ENCODE results near the gene MBD4. TPM values are rescaled to one million over a fixed set of nuclear protein-coding genes. Genes with fewer than 3 reads are reported as not detected.
A peak's percentile ranks its signal among the peaks of the same experiment; 100 is the strongest.

The MBD4 gene
- total RNA-seq, 1 donor from 2014 or later = 38.8 TPM

DNA sequence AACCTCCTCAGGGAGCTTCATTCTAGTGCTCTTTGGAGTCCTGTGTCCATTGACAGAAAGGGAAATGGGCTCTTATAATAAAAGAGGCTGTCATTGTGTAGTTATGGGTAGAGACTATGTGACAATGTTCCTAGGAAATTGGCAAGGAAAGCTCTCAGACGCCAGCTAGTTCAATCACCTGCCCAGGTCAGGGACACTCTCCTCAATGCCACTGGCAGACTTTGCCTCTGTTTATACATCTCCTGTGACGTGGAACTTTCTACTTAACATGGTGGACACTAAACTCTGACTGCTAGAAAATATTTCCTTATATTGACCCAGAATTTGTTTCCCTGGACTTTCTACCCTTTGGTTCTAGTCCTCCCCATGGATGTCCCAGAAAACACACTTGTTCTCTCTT is 14.1 kb downstream of the MBD4 start:
- TF ChIP-seq, protein P1, sequence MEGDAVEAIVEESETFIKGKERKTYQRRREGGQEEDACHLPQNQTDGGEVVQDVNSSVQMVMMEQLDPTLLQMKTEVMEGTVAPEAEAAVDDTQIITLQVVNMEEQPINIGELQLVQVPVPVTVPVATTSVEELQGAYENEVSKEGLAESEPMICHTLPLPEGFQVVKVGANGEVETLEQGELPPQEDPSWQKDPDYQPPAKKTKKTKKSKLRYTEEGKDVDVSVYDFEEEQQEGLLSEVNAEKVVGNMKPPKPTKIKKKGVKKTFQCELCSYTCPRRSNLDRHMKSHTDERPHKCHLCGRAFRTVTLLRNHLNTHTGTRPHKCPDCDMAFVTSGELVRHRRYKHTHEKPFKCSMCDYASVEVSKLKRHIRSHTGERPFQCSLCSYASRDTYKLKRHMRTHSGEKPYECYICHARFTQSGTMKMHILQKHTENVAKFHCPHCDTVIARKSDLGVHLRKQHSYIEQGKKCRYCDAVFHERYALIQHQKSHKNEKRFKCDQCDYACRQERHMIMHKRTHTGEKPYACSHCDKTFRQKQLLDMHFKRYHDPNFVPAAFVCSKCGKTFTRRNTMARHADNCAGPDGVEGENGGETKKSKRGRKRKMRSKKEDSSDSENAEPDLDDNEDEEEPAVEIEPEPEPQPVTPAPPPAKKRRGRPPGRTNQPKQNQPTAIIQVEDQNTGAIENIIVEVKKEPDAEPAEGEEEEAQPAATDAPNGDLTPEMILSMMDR (IDR thresholded peaks at IDR 0.05) = no peak
- H3K27me3 ChIP-seq (ENCODE audit: low read depth) = no peaks in the 10 kb centered on the region
- ATAC-seq = no peak
- no peak overlapping the region for H3K27ac ChIP-seq
- intact Hi-C loops (cut with DNase I) = no loop called here
- H3K36me3 ChIP-seq = peaks cover 12% of the 10 kb centered on the region
- H3K9me3 ChIP-seq = no peaks in the 10 kb centered on the region
- H3K4me3 ChIP-seq = no peak overlapping the region
- DNase-seq = no peak
- peaks cover 17% of the 10 kb centered on the region for H3K4me1 ChIP-seq

DNA sequence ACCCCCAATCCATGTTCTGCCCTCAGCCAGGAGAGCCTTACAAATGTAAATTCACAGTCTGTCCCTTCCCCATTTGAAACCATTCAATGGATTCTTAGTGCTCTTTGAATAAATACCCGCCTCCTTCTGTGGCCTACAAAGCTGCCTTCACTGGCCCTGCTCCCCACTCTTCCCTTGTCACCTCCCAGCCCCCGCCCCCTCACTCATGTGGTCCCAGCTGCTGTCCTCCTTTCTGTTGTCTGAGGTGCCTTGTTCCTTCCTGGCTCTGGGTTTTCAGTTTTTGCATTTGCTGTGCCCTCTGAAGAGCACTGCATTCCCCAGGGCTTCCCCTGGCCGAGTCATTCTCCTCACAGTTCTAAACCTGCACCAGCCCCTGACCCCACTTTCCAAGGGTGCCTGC is 14.5 kb downstream of the MBD4 start:
- no peak for ATAC-seq
- H3K9me3 ChIP-seq = no peaks in the 10 kb centered on the region
- H3K27me3 ChIP-seq (ENCODE audit: low read depth) = no peaks in the 10 kb centered on the region
- TF ChIP-seq, protein P1 (IDR thresholded peaks at IDR 0.05) = no peak
- H3K4me1 ChIP-seq = peaks cover 17% of the 10 kb centered on the region
- H3K27ac ChIP-seq = no peak overlapping the region
- DNase-seq = no peak
- H3K4me3 ChIP-seq = no peak overlapping the region
- intact Hi-C loops (cut with DNase I) = no loop called here
- H3K36me3 ChIP-seq = peaks cover 8% of the 10 kb centered on the region

DNA sequence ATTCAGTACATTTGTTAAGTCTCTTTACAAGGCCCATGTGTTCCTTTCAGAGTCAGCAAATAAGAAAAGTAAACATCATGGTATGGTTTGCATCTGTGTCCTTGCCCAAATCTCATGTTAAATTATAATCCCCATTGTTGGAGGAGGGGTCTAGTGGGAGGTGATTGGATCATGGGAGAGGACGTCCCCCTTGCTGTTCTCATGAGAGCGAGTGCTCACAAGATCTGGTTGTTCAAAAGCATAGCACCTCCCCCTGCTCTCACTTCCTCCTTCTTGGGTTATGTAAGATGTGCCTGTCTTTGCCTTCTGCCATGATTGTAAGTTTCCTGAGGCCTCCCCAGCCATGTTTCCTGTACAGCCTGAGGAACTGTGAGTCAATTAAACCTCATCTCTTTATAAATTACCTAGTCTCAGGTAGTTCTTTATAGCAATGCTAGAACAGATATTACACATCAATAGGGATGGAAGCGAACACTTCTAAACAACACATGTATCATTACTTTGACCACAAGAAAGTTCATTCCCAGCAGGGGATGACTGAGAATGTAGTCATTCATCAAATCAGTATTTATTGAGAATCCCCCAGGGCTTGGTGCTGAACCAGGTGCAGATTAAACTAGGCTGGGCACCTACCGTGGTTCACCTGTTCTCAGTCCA is 15.4 kb downstream of the MBD4 start:
- TF ChIP-seq, protein P1 (IDR thresholded peaks at IDR 0.05) = no peak
- H3K4me1 ChIP-seq = peaks cover 17% of the 10 kb centered on the region
- no peak overlapping the region for H3K4me3 ChIP-seq
- intact Hi-C loops (cut with DNase I) = no loop called here
- H3K9me3 ChIP-seq = no peaks in the 10 kb centered on the region
- H3K36me3 ChIP-seq = no peaks in the 10 kb centered on the region
- H3K27ac ChIP-seq = no peak overlapping the region
- peak; percentile 34 to 51 for ATAC-seq
- no peak for DNase-seq
- no peaks in the 10 kb centered on the region for H3K27me3 ChIP-seq (ENCODE audit: low read depth)

DNA sequence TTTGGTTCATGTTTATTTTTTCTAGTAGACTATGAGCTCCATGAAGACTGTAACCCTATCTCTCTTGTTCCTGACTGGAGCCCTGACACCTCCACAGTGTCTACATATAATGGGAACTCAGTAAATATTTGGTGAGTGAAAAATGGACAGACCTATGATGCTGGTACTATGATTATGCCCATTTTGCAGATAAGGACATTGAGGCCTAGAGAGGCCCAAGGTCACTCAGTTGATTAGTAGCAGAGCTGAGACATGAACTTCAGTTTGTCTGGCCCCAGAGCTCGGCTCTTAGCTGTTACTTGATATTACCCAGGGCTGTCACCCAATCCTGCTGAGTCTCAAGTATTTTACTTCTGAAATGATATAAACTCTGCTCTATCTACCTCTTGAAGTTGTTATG is 16.9 kb downstream of the MBD4 start:
- H3K4me3 ChIP-seq = no peak overlapping the region
- no peak overlapping the region for H3K27ac ChIP-seq
- intact Hi-C loops (cut with DNase I) = no loop called here
- DNase-seq (no peak), ATAC-seq (no peak)
- H3K4me1 ChIP-seq = peaks cover 13% of the 10 kb centered on the region
- H3K27me3 ChIP-seq (ENCODE audit: low read depth) = no peaks in the 10 kb centered on the region
- H3K9me3 ChIP-seq = no peaks in the 10 kb centered on the region
- H3K36me3 ChIP-seq = no peaks in the 10 kb centered on the region
- TF ChIP-seq, protein P1 (IDR thresholded peaks at IDR 0.05) = no peak

DNA sequence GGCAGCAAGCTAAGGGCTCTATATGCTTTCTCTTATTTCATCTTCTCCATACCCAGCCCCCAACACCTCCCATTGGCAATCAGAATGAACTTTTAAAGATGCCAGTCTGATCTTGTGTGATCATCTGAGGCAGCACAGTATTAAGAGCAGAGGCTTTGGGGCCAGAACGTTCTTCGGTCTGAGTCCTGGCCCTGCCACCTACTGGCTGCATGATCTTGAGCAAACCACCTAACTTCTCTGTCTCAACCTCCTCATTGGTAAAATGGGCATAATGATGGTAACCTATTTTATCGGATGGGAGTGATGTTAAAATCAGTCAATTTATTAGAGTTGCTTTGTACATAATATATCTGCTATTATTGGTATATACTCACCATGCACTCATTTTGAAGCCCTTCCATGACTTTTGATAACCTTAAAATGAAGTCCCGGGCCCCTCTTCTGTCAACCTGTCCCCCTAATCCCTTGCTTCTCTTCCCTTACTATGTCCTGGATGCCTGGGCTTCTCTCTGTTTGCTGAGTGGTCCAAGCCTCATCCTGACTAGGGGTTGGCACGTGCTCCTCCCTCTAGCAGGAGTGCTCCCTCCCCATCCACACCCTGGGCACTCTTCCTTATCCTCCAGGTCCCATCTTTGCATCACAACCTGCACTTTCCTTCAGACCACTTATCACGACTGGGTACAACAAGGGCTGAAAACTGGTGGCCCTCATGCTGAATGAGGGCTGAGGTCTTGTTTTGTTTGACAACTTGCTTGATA is 17.6 kb downstream of the MBD4 start:
- no peaks in the 10 kb centered on the region for H3K27me3 ChIP-seq (ENCODE audit: low read depth)
- DNase-seq = no peak
- intact Hi-C loops (cut with DNase I) = no loop called here
- H3K27ac ChIP-seq = no peak overlapping the region
- ATAC-seq = no peak
- H3K4me3 ChIP-seq = no peak overlapping the region
- peaks cover 15% of the 10 kb centered on the region for H3K4me1 ChIP-seq
- no peaks in the 10 kb centered on the region for H3K9me3 ChIP-seq
- H3K36me3 ChIP-seq = no peaks in the 10 kb centered on the region
- TF ChIP-seq, protein P1 (IDR thresholded peaks at IDR 0.05) = no peak
